Stimulated activated CD4-positive, alpha-beta T cell treated with anti-CD3 and anti-CD28 coated beads, Interleukin-15, amount 100 ng/mL, for 1 hour (primary cell): ENCODE measurements around the gene ATP1A3.

ENCODE experiments used
- DNase-seq, 2 donors: peaks; one replicate each; pipeline ENCODE4 v3.0.0-alpha.2; 2020; ENCODE audit warnings: low read depth in 1 of 2, low spot score in 1 of 2

The ATP1A3 gene

DNA sequence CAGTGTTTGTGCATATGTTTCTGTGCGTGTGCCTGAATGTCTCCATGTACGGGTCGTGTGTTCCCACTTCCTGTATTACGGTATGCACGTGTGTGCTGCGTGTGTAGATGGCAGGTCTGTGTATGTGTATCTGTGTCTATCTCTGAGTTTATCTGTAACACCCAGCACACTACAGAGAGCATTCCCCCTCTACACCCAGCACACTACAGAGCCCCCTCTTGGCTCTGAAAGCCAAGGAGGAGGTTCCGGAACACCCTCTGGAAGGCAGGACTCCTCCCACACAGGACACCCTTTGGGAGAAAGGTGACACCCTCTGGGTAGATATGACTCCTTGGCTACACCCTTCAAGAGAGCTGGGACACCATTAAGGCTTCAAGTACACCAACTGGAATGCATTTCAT, 63.7 kb downstream of the ATP1A3 start:
- no peak for DNase-seq

DNA sequence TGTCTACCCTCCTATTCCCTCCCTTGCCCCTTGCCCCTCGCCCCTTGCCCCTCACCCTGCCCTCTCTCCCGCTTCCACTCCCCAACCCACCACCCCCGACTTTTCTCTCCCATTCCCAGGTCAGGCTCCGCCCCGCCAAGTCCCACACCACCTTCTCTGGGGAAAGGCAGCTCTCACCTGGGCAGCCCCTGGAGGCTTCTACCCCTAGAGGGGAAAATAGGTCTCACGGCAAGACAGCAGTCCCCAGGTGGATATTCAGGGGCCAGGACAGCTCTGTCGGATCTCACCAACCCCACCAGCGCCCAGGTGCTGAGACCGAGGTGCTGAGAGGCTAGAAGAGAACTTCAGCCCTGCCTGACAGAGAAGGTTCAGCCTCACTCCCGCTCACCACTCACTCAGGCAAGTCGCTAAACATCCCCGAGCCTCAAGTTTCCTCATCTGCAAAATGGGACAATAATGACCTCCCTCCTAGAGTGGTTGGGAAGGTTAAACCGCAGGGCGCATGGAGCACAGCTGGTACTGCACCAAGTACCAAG, 64.4 kb downstream of the ATP1A3 start:
- DNase-seq, result no peak

DNA sequence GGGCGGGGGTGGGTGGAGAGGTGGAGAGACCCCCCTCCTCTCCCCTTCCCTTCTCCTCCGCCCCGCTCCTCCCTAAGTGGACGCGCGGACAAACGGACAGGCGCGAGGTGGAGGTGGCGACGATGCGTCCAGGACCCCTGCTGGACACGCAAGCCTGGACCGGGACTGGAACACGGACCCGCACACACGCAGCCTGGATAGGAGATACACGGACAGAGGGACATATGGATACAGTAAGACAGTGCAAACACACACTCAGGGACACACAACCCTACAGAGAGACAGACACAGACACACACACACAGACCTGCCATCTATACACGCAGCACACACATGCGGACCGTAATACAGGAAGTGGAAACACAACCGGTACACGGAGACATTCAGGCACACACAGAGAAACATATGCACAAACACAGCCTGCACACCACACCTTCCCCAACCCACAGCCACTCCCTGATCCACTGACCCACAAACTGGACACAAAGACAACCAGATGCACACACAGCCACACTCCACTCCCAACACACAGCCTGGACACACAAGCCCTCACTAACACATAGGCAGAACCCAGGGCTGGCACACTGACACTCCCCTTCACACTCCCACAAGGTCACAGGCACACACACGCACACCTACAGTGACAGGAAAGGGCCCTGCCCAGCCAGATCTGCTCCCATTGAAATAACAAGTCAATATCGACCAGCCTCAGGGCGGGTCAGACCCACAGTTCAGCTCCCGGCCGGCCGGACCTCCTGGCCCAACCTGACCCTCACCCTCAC, 65.1 kb downstream of the ATP1A3 start:
- no peak for DNase-seq

DNA sequence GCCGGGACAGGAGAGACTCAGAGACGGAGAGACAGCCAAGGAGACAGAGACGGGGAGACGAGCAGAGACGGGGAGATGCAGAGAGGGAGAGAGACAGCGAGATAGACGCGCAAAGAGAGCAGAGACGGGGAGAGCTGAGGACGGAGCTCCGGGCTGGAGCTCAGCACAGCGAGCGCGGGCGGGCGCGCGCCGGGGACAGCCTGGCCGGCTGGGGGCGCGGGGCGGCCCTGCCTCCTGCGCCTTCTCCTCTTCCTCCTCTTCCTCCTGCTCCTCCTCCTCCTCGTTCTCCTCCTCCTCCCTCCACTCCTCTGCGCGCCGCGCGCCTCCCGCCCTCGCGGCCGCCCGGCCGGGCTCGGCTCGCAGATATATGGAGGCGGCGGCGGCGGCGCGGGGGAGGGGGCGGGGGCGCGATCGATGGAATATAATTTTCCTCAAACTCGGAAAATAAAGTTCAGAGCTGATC, 65.8 kb downstream of the ATP1A3 start, which contains the start of gene ERFL:
Gene ERFL (minus strand): TSS at position 229 of the 463 bp plus-strand sequence. CDS start 15,530 bp downstream, outside the sequence.
- no peak for DNase-seq

DNA sequence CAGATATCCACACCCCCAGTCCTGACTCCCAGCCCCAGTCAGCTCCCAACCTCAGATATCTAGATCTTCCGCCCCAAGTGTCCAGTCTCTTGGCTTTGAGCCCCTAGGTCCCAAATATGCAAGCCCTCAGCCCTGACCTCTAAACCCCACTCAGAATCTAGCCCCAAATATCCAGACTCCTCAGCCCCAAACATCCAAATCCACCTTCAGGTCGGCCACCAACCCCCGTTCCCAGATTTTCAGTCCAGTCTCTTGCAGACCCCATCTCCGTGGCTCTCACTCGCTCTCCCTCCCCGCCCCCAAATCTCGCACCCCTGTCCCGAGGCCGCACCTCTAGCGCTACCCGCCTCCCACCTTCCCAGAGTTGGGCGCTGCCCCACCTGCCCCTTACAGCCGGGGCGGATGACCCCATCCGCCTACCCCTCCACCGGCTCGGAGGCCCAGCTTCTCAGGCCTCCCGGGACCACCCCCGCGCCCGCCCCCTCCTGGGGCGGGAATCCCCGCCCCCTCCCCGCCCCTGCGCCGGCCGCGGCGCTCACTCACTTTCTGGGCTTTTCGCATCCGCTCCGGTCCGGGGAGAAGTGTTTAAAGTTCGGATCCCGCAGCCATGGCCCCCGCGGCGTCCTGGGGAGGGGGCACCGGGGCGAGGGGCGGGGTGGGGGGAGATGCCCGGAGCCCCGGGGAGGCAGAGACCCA, 66.4 kb downstream of the ATP1A3 start:
- no peak for DNase-seq

DNA sequence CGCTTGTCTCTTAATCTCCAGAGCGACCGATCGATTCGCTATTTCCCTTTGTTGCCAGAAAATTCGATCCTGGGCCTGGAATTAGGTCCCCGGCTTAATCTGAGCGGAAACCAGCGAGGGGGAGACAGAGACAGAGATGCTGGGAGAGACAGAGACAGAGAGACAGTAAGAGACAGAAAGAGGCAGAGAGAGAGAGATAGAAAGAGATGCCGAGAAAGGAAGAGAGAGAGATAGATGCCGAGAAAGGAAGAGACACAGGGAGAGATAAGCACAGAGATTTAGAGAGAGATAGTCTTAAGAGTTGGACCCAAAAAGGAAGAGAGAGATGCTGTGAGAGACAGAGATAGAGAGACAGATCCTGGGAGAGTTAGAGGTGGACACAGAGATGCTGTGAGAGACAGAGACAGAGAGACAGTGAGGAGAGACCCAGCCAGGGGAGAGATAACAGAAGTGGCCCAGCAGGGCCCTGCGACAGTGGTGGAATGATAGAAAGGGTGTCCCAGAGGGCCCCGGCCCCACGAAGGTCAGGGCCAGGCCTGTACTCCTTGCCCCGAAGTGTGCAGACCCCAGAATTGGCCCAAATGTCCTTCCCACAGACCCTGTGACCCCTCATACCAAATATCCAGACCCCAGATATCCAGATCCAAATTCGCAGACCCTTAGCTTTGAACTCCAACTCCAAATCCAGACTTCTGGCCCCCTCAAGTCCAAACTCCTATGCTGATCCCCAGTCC, 67.1 kb downstream of the ATP1A3 start:
- DNase-seq, result no peak

DNA sequence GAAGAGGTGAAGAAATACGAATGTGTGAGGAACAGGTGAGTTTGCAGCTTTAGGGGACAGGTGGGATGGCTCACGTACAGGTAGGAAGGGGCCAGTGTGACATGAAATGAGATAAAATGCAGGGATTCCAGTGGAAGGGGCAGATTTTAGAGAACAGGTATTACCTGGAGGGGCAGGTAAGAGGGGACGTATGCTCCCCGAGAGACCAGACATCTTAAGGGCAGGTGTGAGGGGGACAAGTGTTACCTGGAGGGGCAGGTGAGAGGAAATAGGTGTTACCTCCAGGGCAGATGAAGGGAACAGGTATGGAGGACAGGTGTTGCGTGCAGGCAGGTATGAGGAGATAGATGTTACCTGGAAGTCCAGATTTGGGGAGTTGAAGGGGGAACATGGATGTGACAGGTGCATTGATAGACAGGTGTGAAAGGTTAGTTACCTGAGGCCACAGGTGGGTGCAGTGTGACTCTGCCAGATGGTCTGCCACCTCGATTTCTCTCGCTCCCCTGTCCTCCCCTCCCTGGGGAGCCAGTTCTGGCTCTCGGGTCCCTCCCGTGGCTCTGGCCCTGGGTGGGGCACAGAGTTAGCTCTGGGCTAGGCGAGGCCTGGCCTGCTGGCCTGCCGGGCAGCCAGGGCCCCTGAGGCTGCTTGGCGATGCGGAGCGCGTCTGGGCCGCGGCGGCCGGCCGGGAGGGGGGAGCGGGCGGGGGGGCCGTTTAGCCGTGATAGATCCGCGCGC, 67.8 kb downstream of the ATP1A3 start:
- DNase-seq, result no peak

DNA sequence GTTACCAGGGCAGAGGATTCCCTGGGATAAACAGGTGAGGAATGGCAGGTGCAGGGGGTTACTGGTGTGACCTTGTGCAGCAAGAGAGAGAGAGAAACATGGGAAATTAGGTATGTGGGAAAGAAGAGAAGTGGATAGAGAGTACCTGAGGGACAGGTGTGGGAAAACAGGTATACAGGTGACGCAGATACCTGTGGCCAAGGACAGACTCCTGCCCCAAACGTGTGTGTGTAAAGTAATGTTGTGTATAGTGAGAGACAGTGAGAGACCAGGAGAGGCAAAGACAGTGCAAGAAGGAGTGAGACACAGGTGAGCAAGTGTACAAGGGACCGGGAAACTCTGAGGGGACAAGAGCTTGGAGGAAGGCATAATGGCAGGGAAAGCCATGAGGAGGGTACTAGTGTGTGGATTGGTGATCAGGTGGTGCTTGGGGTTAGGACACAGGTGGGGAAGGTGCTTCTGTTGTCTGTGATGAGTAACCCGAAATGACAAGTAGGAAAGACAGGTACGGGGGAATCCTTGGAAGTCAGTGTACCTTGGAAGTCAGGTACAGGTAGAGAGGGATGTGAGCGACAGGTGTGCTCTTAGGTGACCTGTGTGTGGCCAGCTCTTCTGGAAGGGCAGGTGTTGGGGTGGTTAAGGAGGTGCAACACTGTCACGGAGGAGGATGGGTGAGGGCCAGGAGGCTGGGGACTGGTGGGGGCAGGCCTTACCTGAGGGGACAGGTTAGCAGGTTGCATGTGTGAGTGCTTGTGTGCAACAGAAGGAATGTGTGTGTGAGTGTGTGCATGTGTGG, 68.6 kb downstream of the ATP1A3 start:
- DNase-seq, result no peak

DNA sequence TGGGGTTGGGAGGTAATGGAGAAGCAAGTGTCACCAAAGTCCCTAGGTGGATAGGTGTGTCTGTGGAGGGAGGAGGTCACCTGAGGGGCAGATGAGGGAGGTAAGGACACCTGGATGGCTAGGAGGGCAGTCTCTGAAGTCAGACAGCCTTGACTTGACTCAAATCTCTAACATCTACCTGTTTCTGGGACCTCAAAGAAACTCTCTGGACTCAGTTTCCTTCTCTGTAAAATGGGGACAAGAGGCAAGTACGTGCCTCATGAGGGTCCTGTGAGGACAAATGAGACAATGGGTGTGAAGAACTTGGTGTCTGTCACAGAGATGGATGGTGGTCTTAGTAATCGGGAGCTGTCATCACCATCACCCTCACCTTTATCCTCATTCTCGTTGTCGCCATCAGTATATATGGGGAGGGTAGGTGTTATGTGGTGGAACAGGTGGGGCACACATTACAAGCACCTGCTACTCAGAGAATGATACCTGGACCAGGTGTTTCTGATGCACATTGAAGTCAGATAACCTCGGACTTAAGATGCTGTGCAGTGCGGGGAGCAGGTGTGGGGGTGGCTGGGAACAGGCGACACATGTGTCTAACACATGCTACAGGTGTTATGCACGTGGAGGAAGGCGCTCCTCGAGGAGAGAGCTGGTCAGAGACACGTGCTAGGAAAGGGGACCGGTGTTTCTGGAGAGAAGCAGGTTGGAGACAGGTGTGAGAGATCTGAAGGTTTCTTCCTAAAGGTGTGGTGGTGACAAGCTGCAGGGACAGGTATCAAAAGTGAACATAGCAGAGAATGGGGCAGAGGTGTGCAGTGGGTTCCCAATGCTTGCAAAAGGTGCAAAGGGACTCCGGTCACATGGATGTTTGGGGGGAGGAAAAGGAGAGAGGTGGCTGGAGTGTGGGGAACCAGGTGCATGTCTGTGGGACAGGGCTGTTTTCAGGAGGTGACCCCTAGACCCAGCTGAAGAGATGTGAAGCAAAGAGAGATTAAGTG, 69.6 kb downstream of the ATP1A3 start:
- no peak for DNase-seq

DNA sequence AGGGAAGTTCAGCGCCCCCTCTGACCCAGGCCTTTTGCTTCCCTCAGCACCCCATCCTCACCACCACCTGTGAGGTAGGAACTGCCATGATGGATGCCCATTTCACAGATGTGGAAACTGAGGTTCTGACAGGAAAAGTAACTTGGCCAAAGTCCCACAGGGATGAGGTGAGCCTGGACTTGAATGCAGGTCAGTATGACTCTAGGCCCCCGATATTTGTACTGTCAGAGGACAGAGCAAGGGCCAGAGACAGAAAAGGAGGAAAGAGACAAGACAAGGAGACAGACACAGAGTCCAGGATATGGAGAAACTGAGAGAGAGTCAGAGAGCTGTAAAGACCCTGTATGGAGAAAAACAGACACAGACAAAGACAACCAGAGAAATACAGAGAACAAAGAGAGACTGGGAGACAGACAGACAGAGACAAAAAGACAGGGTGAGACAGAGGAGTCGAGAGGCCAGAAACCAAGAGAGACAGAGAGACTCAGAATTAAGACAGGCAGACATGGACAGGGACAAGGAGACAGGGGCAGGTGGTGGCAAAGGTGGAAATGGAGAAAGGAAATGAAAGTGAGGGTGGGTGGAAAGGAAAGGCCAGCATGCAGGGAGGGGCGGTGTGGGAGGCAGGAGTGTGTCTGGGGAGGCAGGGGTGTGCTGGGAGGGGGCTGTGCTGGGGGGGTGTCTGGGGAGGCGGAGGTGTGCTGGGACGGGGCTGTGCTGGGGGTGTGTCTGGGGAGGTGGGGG, 70.8 kb downstream of the ATP1A3 start:
- DNase-seq, result no peak

DNA sequence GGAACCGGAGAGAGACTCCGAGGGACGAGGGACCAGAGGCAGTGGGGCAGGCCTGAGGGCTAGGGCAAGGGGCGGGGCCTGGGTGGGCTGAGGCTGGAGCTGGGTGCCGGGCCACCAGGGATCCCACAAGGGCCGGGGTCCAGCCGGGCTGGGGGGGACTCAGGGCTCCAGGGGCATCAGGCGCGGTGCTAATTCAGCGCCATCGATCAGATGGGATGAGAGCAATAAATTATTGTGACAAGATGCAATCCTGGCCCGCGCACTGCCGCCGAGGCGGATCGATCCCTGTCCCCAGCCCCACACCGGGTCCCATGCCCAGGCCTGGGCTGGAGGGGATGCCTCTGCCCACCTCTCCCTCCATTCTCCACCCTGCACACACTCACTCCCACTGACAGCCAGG, 71.4 kb downstream of the ATP1A3 start:
- no peak for DNase-seq

DNA sequence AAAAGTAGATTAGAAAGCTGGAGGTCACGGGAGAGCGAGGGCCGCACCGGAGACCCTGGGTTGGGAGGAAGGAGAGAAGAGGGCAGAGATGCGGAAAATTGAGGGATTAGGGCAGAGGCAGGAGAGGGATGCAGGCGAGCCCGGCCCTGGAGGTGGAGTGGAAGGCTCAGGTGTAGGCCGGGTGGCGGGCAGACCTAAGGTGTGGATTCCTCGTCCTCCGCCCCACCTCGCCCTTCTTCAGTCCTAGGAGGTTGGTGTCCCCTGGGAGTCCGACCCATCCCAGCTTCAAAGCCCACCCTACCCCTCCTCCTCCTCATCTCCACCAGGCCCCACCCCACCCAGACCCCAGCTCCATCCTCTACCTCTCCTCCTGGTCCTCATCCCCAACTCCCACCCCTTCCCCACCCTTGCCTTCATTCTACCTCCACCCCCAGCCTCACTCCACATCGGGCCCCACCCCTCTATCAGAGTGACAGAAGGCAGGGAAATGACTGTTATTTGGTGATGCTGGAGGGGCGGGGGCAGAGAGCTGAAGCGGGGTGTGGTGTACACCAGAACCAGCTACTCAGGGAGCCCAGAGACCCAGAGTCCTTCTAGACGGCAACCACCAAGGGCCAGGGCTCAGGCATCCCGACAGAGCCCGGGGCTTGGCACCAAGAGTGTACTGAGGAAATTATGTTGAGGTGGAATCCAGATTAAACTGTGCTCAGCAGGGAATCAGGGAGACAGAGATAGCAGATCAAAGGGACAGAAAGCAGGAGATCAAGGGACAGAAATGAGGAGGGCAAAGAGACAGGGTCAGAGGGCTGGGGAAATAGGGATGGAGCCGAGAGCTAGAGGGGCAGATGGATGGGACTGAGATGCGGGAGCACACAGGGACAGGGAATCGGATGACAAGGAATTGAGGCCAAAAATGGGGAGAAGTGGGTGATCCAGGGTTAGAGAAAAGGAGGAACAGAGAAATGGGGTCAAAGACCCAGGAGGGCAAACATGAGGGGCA, 72.2 kb downstream of the ATP1A3 start:
- DNase-seq, result no peak

DNA sequence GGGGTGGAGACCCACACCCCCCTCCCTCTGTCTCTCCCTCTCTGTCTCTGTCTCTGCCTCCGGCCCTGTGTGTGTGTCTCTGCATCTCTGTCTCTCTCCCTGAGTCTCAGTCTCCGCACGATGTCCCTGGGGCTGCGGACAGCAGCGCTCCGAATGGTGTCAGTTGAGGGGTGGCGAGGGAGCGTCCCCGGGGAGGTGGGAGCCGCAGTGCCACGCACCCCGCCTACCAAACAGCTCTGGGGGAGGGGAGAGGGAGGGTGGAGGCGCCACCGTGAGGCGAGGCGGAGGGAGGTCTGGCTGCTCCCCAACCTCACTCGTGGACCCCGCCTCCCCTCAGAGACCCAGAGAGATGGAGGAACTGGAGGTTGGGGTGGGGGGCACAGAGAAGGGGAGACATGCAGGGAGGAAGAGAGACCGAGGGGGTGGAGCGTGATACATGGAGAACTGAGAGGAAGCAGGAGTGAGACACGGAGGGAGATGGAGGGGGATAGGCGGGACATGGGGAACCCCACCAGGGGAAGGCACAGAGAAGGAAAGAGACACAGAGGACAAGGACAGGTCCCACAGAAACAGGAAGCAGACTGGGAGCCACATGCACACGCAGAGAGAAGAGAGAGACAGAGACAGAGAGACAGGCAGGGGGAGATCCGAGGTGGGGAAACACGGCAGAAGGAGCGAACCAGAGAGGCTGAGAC, 73.0 kb downstream of the ATP1A3 start:
- no peak for DNase-seq

DNA sequence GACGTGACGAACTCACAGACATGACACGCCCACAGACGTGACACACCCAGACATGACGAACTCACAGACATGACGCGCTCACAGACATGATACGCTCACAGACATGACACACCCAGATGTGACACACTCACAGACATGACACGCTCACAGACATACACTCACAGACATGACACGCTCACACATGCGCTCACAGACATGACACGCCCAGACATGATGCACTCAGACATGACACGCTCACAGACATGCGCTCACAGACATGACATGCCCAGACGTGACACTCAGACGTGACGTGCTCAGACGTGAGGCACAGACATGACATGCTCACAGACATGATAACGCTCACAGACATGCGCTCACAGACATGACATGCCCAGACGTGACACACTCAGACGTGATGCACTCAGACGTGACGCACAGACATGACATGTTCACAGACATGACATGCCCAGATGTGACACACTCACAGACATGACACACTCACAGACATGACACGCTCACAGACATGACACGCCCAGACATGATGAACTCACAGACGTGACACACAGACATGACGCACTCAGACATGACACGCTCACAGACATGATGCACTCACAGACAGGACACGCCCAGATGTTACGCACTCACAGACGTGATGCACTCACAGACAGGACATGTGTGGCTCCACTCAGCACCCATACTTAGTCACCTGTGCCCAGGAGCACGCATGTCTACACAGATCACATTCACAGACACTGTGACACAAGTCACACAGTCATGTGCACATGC, 73.9 kb downstream of the ATP1A3 start:
- no peak for DNase-seq

DNA sequence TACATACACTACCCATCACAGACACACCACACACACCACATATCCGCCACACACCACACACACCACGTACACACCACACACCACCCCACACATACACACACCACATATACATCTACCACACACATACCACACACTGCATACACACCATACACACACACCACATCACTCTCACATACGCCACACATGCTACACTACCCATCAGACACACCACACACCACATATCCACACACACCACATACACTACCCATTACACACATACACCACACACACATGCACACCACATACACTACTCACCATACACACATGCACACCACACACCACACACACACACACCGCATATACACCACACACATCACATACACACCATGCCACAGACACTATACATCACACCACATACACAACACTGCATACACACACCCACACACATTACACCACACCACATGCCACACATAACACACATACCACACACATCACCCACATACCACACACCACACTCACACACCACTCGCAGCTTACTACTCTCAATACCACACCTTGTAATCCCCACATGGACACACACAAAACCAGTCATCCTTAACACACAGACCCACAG, 75.3 kb downstream of the ATP1A3 start:
- DNase-seq, result no peak
